IPS-20b (cell line): ENCODE data around the gene PDZD2.
"Not testable (repeated sequence)": the region's sequence is repeated elsewhere in the genome, so short reads cannot be mapped to it uniquely, and the experiment has no call there.

Source experiments
- H3K27ac ChIP-seq: one replicate; pipeline ENCODE4 v1.5.1; 2013; ENCODE audit warnings: low read length
- H3K27me3 ChIP-seq: 2 replicates; pipeline ENCODE4 v1.6.1; 2013; ENCODE audit warnings: mild to moderate bottlenecking, low read length, inconsistent platforms; ENCODE audit not compliant: insufficient read depth
- H3K36me3 ChIP-seq: 2 replicates; pipeline ENCODE4 v1.6.1; 2013; ENCODE audit warnings: low read depth, mild to moderate bottlenecking, inconsistent platforms, low read length, moderate library complexity; ENCODE audit not compliant: insufficient read depth
- H3K4me1 ChIP-seq: 2 replicates; pipeline ENCODE4 v1.6.1; 2013; ENCODE audit warnings: mild to moderate bottlenecking, control low read depth, inconsistent platforms, low read length, moderate library complexity; ENCODE audit not compliant: insufficient read depth
- H3K4me3 ChIP-seq: 2 replicates; pipeline ENCODE4 v1.5.1; 2013; ENCODE audit warnings: mild to moderate bottlenecking, low read length, inconsistent platforms
- H3K9ac ChIP-seq: 2 replicates; pipeline ENCODE4 v1.6.1; 2013; ENCODE audit warnings: low read depth, mild to moderate bottlenecking, inconsistent platforms, low read length, moderate library complexity
- H3K9me3 ChIP-seq: 2 replicates; pipeline ENCODE4 v1.6.1; 2013; ENCODE audit warnings: mild to moderate bottlenecking, low read depth, low read length, inconsistent platforms; ENCODE audit not compliant: insufficient read depth

PDZD2 gene

DNA sequence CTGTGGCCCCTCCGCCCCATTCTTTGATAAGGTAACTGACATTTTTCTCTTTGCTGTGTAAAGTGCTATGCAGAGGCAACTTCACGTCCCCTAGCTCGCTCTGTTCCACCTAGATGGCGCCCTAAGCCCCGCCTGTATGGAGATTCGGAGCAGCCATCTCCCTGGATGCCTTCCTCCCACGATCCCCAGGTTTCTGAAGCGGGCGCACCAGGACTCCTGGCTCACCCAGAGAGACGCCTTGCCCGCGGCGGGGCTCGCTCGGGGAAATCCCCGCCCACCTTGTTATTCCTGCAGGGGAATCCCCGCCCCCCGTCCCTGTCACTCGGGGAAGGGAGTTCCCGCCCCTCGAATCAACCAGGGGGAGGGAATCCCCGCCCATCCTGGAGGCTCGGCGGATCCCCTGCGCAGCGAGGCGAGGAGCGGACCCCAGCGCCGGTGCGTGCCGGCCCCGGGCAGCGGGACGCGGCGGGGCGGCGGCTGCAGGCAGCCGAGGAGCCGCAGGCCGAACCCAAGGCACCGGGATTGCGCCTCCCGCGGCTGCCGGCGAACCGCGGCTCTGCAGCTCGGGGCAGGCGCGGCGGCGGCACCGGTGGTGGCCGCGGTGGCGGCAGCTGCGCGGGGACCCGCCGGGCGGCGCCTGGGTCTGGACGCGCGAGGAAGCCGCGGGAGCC, at the start of gene PDZD2:
Gene PDZD2 (plus strand): TSS at position 384 of the 671 bp plus-strand sequence.
- Histone ChIP-seq H3K36me3 (no peaks in the 10 kb centered on the region), H3K9ac (peak within 1 kb of the TSS; percentile 57; the same call in 1 of the 2 replicates), H3K27me3 (peaks cover 58% of the 10 kb centered on the region), H3K27ac (no peak within 1 kb of the TSS), H3K4me1 (no peaks in the 10 kb centered on the region; the same call in 1 of the 2 replicates), H3K4me3 (peak within 1 kb of the TSS; percentile 81), H3K9me3 (no peaks in the 10 kb centered on the region)

DNA sequence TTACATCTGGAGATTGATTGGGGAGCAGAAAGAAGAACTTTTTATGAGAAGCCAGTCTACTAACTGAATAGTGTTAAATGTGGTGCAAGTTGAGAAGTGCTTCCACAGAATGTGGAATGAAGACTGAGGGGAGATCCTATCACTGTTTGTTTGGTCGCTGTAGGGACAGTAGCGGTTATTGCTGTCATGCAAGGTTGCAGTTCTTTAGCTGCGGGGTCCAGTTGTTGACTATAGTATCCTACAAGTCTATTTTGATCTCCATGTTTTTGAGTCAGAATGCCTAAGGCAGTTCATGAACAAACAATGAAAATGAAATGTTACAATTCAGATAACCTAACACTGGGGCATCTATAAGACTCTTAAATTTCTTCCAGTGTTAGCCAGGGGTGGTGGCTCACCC, 45.3 kb upstream of the PDZD2 start:
- Histone ChIP-seq H3K27me3 (no peaks in the 10 kb centered on the region), H3K36me3 (no peaks in the 10 kb centered on the region), H3K4me1 (no peaks in the 10 kb centered on the region), H3K27ac (no peak overlapping the region), H3K9ac (no peak overlapping the region), H3K4me3 (no peak overlapping the region), H3K9me3 (peaks cover 3% of the 10 kb centered on the region; the same call in 1 of the 2 replicates)

DNA sequence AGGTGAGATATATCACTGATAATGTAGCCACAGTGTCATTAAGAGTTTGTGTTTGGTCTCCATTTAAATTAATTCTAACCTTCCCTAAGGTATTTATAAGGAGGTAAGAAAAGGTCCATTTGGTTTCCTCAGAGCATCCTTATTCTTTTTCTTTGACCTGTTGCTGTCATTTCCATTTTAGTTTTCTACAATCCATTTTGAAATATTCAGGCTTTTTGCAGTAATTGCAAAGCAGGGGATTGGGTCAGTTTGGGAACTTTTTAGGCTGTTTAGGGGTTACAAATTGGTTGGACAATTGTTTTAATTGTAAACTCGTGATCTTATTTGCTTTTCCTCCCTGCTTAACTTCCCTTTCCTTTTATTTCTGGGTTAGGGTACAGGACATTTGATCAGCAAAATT, 42.6 kb upstream of the PDZD2 start:
- H3K9me3 ChIP-seq, result no peaks in the 10 kb centered on the region
- H3K27me3 ChIP-seq, result no peaks in the 10 kb centered on the region
- no peak overlapping the region for H3K27ac ChIP-seq
- no peaks in the 10 kb centered on the region for H3K36me3 ChIP-seq
- no peak overlapping the region for H3K4me3 ChIP-seq
- H3K4me1 ChIP-seq, result no peaks in the 10 kb centered on the region
- H3K9ac ChIP-seq, result no peak overlapping the region

DNA sequence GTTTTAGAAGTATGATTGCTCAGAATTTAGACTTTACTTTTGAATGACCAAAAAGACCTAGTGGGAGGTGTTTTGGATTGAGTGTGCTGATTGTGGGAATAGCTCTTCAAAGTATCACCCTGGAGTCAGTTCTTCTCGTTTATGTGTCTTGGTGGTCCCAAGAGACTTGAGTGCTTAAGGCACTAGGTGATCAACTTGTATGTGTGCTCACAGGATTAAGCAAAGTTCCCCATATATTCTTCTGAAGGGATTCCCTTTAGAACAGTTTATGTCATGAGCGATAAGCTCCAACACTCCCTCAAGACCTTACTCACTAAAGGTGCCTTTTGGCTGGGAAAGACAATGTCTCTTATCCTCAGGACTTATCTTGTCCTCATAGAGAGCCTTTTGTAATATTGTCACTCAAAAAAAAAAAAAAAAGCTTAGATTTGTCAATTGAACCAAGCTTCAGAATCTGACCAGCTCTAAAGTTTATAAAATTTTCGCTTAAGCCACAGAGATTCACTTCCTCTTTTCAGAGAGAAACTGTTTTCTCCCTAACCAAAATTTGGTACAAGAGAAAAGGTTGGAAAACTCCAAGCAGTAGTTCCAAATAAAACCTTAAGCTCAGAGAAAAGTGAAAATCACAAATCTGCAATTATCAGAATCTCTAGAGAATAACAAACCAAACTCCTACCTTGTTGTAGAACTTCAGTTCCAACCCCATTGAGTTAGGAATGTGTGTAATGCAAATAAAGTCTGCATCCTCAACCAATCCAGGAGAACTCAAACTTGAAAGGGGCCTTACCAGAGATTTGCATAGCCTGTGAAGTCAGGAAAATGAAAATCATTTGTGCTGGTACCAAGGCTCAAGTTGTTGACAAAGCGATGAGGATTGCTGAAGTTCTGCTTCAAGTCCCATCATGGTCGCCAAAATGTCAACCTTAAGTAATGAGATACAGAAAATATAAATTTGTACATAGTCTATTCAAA, 40.0 kb upstream of the PDZD2 start:
- no peak overlapping the region for H3K4me3 ChIP-seq
- no peak overlapping the region for H3K27ac ChIP-seq
- H3K27me3 ChIP-seq, result no peaks in the 10 kb centered on the region
- no peaks in the 10 kb centered on the region for H3K4me1 ChIP-seq
- no peak overlapping the region for H3K9ac ChIP-seq
- H3K36me3 ChIP-seq, result no peaks in the 10 kb centered on the region
- H3K9me3 ChIP-seq, result no peaks in the 10 kb centered on the region

DNA sequence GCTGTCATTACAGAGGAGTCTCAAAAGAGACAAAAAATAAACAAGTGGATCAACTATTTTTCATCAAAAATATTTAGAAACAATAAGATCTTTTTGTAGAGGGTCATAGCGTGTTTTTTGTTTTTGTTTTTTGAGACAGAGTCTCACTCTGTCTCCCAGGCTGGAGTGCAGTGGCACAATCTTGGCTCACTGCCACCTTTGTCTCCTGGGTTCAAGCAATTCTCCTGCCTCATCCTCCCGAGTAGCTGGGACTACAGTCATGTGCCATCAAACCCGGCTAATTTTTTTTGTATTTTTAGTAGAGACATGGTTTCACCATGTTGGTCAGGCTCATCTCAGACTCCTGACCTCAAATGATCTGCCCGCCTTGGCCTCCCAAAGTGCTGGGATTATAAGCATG, 36.6 kb upstream of the PDZD2 start:
- H3K27me3 ChIP-seq, H3K4me3 ChIP-seq, H3K9ac ChIP-seq, H3K9me3 ChIP-seq, H3K4me1 ChIP-seq, H3K36me3 ChIP-seq, H3K27ac ChIP-seq: not testable (repeated sequence)

DNA sequence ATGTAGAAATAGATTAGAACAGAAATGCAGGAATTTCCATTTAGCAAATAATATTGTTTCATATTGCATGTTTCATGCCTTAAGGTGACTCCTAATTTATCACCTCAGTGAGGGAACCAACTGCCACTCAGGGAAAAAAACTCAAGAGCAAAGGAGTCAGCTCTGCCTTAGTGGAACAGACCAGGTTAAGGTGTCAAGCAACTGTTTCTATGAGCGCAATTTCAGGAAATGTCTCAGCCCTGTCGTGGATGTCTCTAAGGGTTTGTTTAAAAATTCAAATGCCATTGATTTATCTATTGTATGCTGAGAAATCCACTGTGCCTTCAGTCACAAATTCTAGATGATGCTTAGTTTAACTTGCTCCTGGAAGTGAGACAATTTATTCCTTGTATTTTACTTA, 34.7 kb upstream of the PDZD2 start:
- H3K9ac ChIP-seq, result no peak overlapping the region
- no peaks in the 10 kb centered on the region for H3K9me3 ChIP-seq
- no peak overlapping the region for H3K27ac ChIP-seq
- H3K36me3 ChIP-seq, result no peaks in the 10 kb centered on the region
- no peaks in the 10 kb centered on the region for H3K4me1 ChIP-seq
- no peaks in the 10 kb centered on the region for H3K27me3 ChIP-seq
- H3K4me3 ChIP-seq, result no peak overlapping the region

DNA sequence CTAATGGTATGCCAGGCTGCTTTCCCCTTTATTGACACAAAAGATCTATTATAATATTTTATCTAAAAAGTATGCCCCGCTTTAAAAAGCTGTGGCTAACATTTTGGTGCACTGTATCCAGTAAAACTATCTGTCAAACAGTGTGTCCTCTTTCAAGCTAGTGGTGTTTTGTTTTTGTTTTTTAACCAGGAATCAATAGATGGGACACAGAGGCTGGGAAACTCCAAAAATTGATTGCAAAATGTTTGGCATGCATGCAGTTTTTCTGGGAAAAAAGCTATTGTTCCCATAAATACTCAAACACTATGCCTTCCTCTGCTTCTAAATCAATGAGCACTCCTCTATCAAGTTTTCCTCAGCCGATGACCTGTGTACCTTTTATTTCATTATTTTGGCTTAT, 34.3 kb upstream of the PDZD2 start:
- Histone ChIP-seq H3K27me3 (no peaks in the 10 kb centered on the region), H3K4me3 (no peak overlapping the region), H3K9me3 (no peaks in the 10 kb centered on the region), H3K4me1 (no peaks in the 10 kb centered on the region), H3K27ac (no peak overlapping the region), H3K9ac (no peak overlapping the region), H3K36me3 (no peaks in the 10 kb centered on the region)

DNA sequence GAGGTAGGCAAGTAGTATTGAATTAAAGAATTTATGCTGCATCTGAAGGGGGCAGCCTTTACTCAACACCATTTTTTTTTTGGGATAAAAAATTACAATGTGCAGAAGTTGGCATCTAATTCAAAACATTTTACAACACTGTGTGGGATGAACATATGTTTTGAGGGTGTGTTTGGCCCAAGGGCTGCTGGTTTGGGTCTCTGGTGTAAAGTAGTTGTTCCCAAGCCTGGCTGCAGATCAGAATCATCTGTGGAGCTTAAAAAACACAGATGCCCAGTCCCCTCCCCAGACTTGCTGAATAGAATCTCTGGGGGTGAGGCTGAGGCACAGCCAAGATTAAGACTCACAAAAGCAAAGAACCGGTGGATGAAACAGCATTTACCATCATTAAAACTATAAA, 33.0 kb upstream of the PDZD2 start:
- Histone ChIP-seq H3K4me1 (no peaks in the 10 kb centered on the region), H3K4me3 (no peak overlapping the region), H3K36me3 (no peaks in the 10 kb centered on the region), H3K27ac (no peak overlapping the region), H3K27me3 (no peaks in the 10 kb centered on the region), H3K9ac (no peak overlapping the region), H3K9me3 (no peaks in the 10 kb centered on the region)

DNA sequence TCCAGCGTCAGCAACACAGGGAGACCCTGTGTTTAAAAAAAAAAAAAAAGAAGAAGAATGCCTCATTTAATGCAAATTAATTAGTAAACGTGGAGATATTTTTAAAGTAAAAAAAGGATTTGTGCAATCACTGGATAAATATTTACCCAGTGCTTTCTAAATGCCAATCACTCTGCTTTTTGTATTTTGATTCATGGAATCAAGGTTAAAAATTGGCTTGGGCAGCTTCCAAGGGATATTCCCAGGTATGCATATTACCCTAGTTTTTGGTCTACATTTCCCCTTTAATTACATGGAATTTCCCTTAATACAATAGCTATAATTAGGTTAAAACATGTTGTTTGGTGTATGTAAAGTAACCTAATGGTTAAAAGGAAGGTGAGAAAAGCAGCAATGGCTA, 31.4 kb upstream of the PDZD2 start:
- Histone ChIP-seq H3K27ac (no peak overlapping the region), H3K36me3 (no peaks in the 10 kb centered on the region), H3K9ac (no peak overlapping the region), H3K4me1 (no peaks in the 10 kb centered on the region), H3K4me3 (no peak overlapping the region), H3K27me3 (no peaks in the 10 kb centered on the region), H3K9me3 (no peaks in the 10 kb centered on the region)

DNA sequence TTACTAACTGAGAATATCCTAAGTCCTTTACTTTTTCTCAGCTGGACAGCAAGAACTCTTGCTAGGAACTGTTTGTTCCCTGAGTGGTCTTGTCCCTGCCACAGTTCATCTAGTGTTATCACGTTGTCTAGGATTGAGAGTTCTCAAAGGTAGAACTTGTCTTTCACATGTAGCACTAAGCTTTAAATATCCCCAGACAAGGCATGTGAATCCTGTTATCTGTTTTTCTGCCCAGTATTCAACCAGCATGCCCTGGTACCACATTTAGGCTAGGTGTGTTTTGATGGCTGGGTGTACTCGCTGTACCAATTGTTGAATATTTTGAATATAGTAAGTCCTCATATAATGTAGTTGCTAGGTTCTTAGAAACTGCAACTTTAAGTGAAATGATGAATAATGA, 27.9 kb upstream of the PDZD2 start:
- Histone ChIP-seq H3K9ac (no peak overlapping the region), H3K9me3 (no peaks in the 10 kb centered on the region), H3K4me3 (no peak overlapping the region), H3K4me1 (peaks cover 7% of the 10 kb centered on the region; the same call in 1 of the 2 replicates), H3K36me3 (no peaks in the 10 kb centered on the region), H3K27me3 (no peaks in the 10 kb centered on the region), H3K27ac (no peak overlapping the region)

DNA sequence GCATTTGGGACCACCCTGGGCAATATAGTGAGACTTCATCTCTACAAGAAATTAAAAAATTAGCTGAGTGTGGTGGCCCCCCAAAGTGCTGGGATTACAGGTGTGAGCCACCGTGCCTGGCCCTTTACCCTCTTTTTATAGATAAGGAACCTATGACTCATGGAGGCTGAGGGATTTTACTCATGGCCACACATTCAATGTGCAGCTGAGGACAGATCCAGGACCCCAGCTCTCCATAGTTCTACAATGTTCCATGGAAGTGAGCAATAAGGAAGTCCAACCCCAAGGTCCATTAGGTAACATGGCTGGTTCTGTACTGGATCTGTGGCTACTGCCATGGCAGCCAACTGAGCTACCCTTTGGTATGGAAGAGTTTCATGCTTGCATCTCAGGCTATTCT, 25.3 kb upstream of the PDZD2 start:
- no peaks in the 10 kb centered on the region for H3K9me3 ChIP-seq
- H3K27ac ChIP-seq, result no peak overlapping the region
- no peaks in the 10 kb centered on the region for H3K36me3 ChIP-seq
- H3K4me1 ChIP-seq, result peaks cover 15% of the 10 kb centered on the region; the same call in 1 of the 2 replicates
- no peaks in the 10 kb centered on the region for H3K27me3 ChIP-seq
- no peak overlapping the region for H3K9ac ChIP-seq
- H3K4me3 ChIP-seq, result no peak overlapping the region
